ENCODE data around the gene CTNNBIP1. TPM values are rescaled to one million over a fixed set of nuclear protein-coding genes. Genes with fewer than 3 reads are reported as not detected.

The CTNNBIP1 gene
- total RNA-seq, 1 experiment from 2014 or later = 17.1 TPM

DNA sequence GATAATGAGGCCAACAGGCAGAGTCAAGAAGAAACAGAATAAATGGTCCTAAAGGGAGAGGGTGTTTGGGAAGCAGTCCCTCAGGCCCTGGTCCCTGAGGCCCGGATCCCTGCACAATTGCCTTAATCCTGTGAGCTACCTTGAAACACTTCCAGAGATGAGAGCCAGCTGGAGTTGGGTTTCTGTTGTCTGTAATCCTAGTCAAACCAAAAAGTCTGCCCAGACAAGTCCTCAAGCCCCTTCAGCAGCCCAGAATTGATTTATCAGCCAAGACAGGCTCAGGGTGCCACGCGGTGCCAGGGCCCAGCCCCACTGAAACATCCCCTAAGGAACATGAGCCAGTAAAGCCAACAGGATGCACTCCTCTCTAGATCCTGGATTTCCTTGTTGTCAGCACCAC lies 69.9 kb downstream of the CTNNBIP1 start:
- BruUV-seq (replicated peaks) = no TSS peak
- Histone ChIP-seq H3K4me3 (ENCODE audit: low read depth, low read length) (no peak overlapping the region), H3K27me3 (replicated peaks; ENCODE audit: control insufficient read depth, insufficient read depth, low read length) (no peaks in the 10 kb centered on the region), H3K4me1 (no peaks in the 10 kb centered on the region), H3K9me3 (no peaks in the 10 kb centered on the region), H3K36me3 (ENCODE audit: control insufficient read depth, insufficient read depth, low read length) (no peaks in the 10 kb centered on the region)
- H3K36me3 Mint-ChIP-seq (ENCODE audit: insufficient read depth, unreplicated experiment) = no peaks in the 10 kb centered on the region
- ChIA-PET CTCF (no interaction called here), POLR2A (no interaction called here)
- H3K4me3 Mint-ChIP-seq (ENCODE audit: unreplicated experiment) = no peak overlapping the region
- no peak overlapping the region for H3K27ac Mint-ChIP-seq (ENCODE audit: unreplicated experiment)
- TF ChIP-seq, protein P1, sequence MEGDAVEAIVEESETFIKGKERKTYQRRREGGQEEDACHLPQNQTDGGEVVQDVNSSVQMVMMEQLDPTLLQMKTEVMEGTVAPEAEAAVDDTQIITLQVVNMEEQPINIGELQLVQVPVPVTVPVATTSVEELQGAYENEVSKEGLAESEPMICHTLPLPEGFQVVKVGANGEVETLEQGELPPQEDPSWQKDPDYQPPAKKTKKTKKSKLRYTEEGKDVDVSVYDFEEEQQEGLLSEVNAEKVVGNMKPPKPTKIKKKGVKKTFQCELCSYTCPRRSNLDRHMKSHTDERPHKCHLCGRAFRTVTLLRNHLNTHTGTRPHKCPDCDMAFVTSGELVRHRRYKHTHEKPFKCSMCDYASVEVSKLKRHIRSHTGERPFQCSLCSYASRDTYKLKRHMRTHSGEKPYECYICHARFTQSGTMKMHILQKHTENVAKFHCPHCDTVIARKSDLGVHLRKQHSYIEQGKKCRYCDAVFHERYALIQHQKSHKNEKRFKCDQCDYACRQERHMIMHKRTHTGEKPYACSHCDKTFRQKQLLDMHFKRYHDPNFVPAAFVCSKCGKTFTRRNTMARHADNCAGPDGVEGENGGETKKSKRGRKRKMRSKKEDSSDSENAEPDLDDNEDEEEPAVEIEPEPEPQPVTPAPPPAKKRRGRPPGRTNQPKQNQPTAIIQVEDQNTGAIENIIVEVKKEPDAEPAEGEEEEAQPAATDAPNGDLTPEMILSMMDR (IDR thresholded peaks at IDR 0.05; ENCODE audit: insufficient read depth in 1 of 2, low read depth in 1 of 2, low read length in 1 of 2, severe bottlenecking in 1 of 2, unreplicated experiment in 1 of 2) = no peak
- intact Hi-C loops (cut with micrococcal nuclease; ENCODE audit: unreplicated experiment) = no loop called here
- H3K27me3 Mint-ChIP-seq (ENCODE audit: insufficient read depth, unreplicated experiment) = peaks cover 3% of the 10 kb centered on the region
- no peaks in the 10 kb centered on the region for H3K4me1 Mint-ChIP-seq (ENCODE audit: low read depth, unreplicated experiment)
- DNase-seq = no peak
- no peaks in the 10 kb centered on the region for H3K9me3 Mint-ChIP-seq (ENCODE audit: unreplicated experiment)

DNA sequence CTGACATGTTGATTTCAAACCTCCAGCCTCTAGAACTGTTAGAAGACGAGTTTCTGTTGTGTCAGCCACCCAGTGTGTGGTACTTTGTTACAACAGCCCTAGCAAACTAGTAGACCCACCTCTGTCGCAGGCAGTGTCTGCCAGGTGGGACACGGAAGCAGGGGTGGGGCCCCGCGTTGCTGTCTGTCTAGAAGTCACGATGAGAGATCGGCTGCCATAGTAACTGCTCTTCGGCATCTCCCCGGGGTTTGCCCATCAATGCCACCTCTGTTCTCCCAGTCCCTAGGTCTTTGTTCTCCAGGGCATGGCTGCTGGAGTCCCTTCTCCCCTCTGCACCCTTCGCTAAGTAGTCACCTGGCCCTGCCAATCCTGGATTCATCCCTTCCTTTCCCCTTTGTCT lies 71.1 kb downstream of the CTNNBIP1 start:
- H3K4me1 ChIP-seq = no peaks in the 10 kb centered on the region
- TF ChIP-seq, protein P1 (IDR thresholded peaks at IDR 0.05; ENCODE audit: insufficient read depth in 1 of 2, low read depth in 1 of 2, low read length in 1 of 2, severe bottlenecking in 1 of 2, unreplicated experiment in 1 of 2) = no peak
- ChIA-PET POLR2A (no interaction called here), CTCF (no interaction called here)
- no peaks in the 10 kb centered on the region for H3K9me3 ChIP-seq
- no TSS peak for BruUV-seq (replicated peaks)
- Mint-ChIP-seq H3K27ac (ENCODE audit: unreplicated experiment) (no peak overlapping the region), H3K9me3 (ENCODE audit: unreplicated experiment) (no peaks in the 10 kb centered on the region), H3K4me1 (ENCODE audit: low read depth, unreplicated experiment) (no peaks in the 10 kb centered on the region), H3K4me3 (ENCODE audit: unreplicated experiment) (no peak overlapping the region), H3K36me3 (ENCODE audit: insufficient read depth, unreplicated experiment) (no peaks in the 10 kb centered on the region), H3K27me3 (ENCODE audit: insufficient read depth, unreplicated experiment) (peaks cover 3% of the 10 kb centered on the region)
- intact Hi-C loops (cut with micrococcal nuclease; ENCODE audit: unreplicated experiment) = no loop called here
- no peak for DNase-seq
- no peaks in the 10 kb centered on the region for H3K36me3 ChIP-seq (ENCODE audit: control insufficient read depth, insufficient read depth, low read length)
- no peak overlapping the region for H3K4me3 ChIP-seq (ENCODE audit: low read depth, low read length)
- no peaks in the 10 kb centered on the region for H3K27me3 ChIP-seq (replicated peaks; ENCODE audit: control insufficient read depth, insufficient read depth, low read length)

DNA sequence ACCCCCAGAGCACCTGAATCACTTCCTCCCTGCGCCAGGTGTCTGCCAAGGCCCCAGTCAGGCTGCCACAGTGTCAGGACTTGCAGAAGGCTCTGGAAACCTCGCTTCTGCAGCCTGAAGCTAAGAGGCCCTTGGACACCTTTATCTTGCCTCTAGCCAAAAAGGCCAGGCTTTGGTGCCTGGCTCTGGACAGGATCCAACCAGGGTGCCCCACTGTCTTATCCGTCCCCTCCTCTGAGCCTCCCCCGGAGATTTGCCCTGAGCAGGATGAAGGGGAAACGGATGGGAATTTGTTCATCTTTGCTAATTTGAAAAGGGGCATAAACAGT lies 73.5 kb downstream of the CTNNBIP1 start:
- ChIA-PET CTCF (no interaction called here), POLR2A (no interaction called here)
- DNase-seq = no peak
- Histone ChIP-seq H3K9me3 (no peaks in the 10 kb centered on the region), H3K36me3 (ENCODE audit: control insufficient read depth, insufficient read depth, low read length) (no peaks in the 10 kb centered on the region), H3K27me3 (replicated peaks; ENCODE audit: control insufficient read depth, insufficient read depth, low read length) (no peaks in the 10 kb centered on the region), H3K4me3 (ENCODE audit: low read depth, low read length) (no peak overlapping the region), H3K4me1 (no peaks in the 10 kb centered on the region)
- no TSS peak for BruUV-seq (replicated peaks)
- H3K27me3 Mint-ChIP-seq (ENCODE audit: insufficient read depth, unreplicated experiment) = peaks cover 3% of the 10 kb centered on the region
- H3K9me3 Mint-ChIP-seq (ENCODE audit: unreplicated experiment) = no peaks in the 10 kb centered on the region
- no peaks in the 10 kb centered on the region for H3K4me1 Mint-ChIP-seq (ENCODE audit: low read depth, unreplicated experiment)
- H3K4me3 Mint-ChIP-seq (ENCODE audit: unreplicated experiment) = no peak overlapping the region
- intact Hi-C loops (cut with micrococcal nuclease; ENCODE audit: unreplicated experiment) = no loop called here
- H3K27ac Mint-ChIP-seq (ENCODE audit: unreplicated experiment) = no peak overlapping the region
- H3K36me3 Mint-ChIP-seq (ENCODE audit: insufficient read depth, unreplicated experiment) = no peaks in the 10 kb centered on the region
- TF ChIP-seq, protein P1 (IDR thresholded peaks at IDR 0.05; ENCODE audit: insufficient read depth in 1 of 2, low read depth in 1 of 2, low read length in 1 of 2, severe bottlenecking in 1 of 2, unreplicated experiment in 1 of 2) = no peak

Data from Caco-2 (cell line).